NCI-H526 (cell line): ENCODE data around the gene OVOL3.

Experiments used
- DNase-seq, 2 experiments: peaks; one replicate each; lab custom pipeline; 2025; lab: John Stamatoyannopoulos, UW

OVOL3 gene

GRCh38 chr19:36100476-36100875 is 10.5 kb upstream of the OVOL3 start:
- no peak for DNase-seq

GRCh38 chr19:36101550-36102327 is 9.2 kb upstream of the OVOL3 start:
- DNase-seq: no peak

GRCh38 chr19:36103040-36103626 is 7.8 kb upstream of the OVOL3 start:
- DNase-seq: no peak

GRCh38 chr19:36103842-36104552 is 6.9 kb upstream of the OVOL3 start:
- no peak for DNase-seq

GRCh38 chr19:36106441-36106840 is 4.5 kb upstream of the OVOL3 start:
- DNase-seq: no peak

GRCh38 chr19:36106991-36107390 is 4.0 kb upstream of the OVOL3 start:
- no peak for DNase-seq

GRCh38 chr19:36108684-36109083 is 2.3 kb upstream of the OVOL3 start:
- DNase-seq: no peak

GRCh38 chr19:36111200-36111539 is 227 bp downstream of the OVOL3 start:
- DNase-seq: no peak

GRCh38 chr19:36112678-36113077 is 1.7 kb downstream of the OVOL3 start:
- no peak for DNase-seq

GRCh38 chr19:36113425-36113824 is 2.5 kb downstream of the OVOL3 start:
- DNase-seq: peak in 1 of 2 experiments; percentile 43

- DNase-seq: peak; percentile 65 to 68
Measured at GRCh38 chr19:36113894-36114720, 3.2 kb downstream of the OVOL3 start.

GRCh38 chr19:36114721-36115452 is 3.9 kb downstream of the OVOL3 start, which contains the start of gene POLR2I:
TSS of gene POLR2I (minus strand) at chr19:36114875. CDS start at chr19:36114856, 19 bp downstream.
- peak; percentile 100 for DNase-seq

- DNase-seq: peak; percentile 54 to 94
Measured at GRCh38 chr19:36115453-36116343, 4.8 kb downstream of the OVOL3 start, which contains the start of gene TBCB. TSS of gene TBCB (plus strand) at chr19:36115468. CDS start at chr19:36115561, 93 bp downstream.

GRCh38 chr19:36116344-36116637 is 5.3 kb downstream of the OVOL3 start:
- DNase-seq: no peak

- DNase-seq: peak; percentile 88 to 91
Measured at GRCh38 chr19:36120092-36120983, 9.4 kb downstream of the OVOL3 start.

- DNase-seq: no peak
Measured at GRCh38 chr19:36120984-36121358, 10.0 kb downstream of the OVOL3 start.

- no peak for DNase-seq
Measured at GRCh38 chr19:36121486-36122124, 10.7 kb downstream of the OVOL3 start.

- DNase-seq: no peak
Measured at GRCh38 chr19:36125557-36125956, 14.6 kb downstream of the OVOL3 start.

- DNase-seq: peak; percentile 36 to 72
Measured at GRCh38 chr19:36128392-36128736, 17.4 kb downstream of the OVOL3 start.
